Measurements from ENCODE around the gene LCN1. TPM values are rescaled to one million over a fixed set of nuclear protein-coding genes. Genes with fewer than 3 reads are reported as not detected.

Gene LCN1
- not detected for polyA plus RNA-seq
- long read RNA-seq, donor 1, partial matches to known transcripts = 0 of 1 reads
- long read RNA-seq, donor 1, other reads (novel, unspliced or antisense) = 0 of 1 reads
- long read RNA-seq, donor 2 = 0 reads
- long read RNA-seq, donor 3 = 0 reads
- long read RNA-seq, donor 4 = 0 reads
- long read RNA-seq, donor 5 = 0 reads
- long read RNA-seq, donor 6 = 0 reads
- long read RNA-seq, donor 7 = 0 reads
- long read RNA-seq, donor 8 = 0 reads
- long read RNA-seq, donor 9 = 0 reads
- long read RNA-seq, donor 10 = 0 reads

DNA sequence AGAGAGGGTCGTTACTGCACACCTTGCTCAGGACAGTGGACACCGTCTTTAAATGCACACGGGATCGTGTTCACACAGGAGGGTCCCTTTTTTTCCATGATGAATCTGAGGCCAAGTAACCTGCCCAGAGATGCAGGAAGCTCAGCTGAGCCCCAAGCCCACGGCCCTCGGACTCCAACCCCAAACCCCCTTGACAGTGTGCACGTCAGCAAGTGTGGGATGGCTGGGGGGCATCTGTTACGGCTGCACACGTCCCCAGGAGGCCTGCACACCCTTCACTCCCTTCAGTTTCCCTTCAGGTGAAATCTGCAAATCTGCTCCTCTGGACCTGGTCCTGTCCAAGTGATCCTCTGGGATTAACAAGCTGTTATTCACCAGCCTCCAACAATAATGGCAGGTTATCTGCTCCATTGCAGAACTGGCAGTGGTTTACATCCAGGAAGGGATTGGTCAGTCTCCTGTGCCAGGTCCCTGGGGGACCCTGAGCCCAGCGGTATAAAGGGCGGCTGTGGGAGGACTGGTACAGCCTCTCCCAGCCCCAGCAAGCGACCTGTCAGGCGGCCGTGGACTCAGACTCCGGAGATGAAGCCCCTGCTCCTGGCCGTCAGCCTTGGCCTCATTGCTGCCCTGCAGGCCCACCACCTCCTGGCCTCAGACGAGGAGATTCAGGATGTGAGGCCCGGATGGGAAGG is at the start of gene LCN1:
TSS of gene LCN1 (plus strand) at position 525 of the 692 bp plus-strand sequence. CDS start at position 583, 58 bp downstream.
- Histone ChIP-seq H3K27me3 (ENCODE audit: control insufficient read depth in 3 of 3, insufficient read depth in 3 of 3, low read length in 3 of 3) (peaks cover 0 to 1% (median 0%) of the 10 kb centered on the region in 3 donors), H3K36me3 (ENCODE audit: control insufficient read depth in 3 of 3, insufficient read depth in 2 of 3, low read depth in 1 of 3, low read length in 3 of 3) (no peaks in the 10 kb centered on the region), H3K27ac (ENCODE audit: low read depth in 1 of 3, low read length in 2 of 3) (no peak within 1 kb of the TSS), H3K4me1 (ENCODE audit: control insufficient read depth in 3 of 3, insufficient read depth in 2 of 3, low read depth in 1 of 3, low read length in 2 of 3) (no peaks in the 10 kb centered on the region), H3K9me3 (ENCODE audit: control insufficient read depth in 2 of 2, insufficient read depth in 1 of 2, low read depth in 1 of 2, low read length in 1 of 2) (no peaks in the 10 kb centered on the region), H3K4me3 (ENCODE audit: low read depth in 1 of 3, low read length in 3 of 3) (no peak within 1 kb of the TSS)
- DNase-seq (no peak), FAIRE-seq (no peak)
- WGBS, 3 donors = 81 to 85% (median 84%) methylated on average over 17 to 18 of the region's 18 CpGs

DNA sequence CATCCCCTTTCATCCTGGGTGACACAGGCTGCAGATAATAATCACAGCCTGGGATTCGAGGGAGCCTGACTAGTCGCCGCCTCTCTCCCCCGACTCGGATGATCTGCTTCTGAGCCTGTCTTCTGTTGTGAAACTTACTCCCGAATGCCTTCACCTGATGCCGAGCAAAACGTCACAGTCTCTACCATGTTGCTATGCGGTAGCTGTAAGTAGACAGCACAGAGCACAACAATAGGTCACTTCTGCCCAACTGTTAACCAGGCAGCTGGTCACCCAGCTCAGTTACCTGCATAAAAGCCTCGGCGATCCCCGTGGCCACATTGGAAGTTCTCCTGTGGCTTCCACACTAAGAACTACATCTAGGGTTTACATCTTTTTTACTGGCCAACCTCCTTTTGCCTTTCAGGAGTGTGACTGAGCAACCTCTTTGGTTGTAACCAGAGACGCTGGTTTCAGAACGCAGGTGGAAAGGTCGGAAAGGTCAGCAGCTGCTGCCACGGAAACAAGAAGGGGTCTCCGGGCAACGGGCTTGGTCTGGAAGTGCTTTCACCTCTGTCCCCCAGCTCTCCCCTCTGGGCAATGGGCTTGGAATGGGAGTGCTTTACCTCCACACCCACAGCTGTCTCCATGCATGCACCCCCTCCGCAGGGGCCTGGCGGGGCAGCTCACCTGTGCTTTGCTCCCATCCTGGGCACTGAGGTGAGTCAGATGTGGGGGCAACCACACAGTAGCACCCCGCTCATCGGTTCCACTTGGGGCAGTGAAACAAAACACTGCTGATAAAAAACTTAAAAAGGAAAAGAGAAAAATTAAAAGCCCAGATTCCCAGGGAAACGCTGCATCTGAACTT is 49.2 kb upstream of the LCN1 start:
- no peaks in the 10 kb centered on the region for H3K9me3 ChIP-seq (ENCODE audit: control insufficient read depth in 2 of 2, insufficient read depth in 1 of 2, low read depth in 1 of 2, low read length in 1 of 2)
- no peak overlapping the region for H3K27ac ChIP-seq (ENCODE audit: low read depth in 1 of 3, low read length in 2 of 3)
- H3K4me3 ChIP-seq (ENCODE audit: low read depth in 1 of 3, low read length in 3 of 3) = no peak overlapping the region
- peaks cover 0 to 15% (median 0%) of the 10 kb centered on the region in 3 donors for H3K36me3 ChIP-seq (ENCODE audit: control insufficient read depth in 3 of 3, insufficient read depth in 2 of 3, low read depth in 1 of 3, low read length in 3 of 3)
- no peak for DNase-seq
- H3K4me1 ChIP-seq (ENCODE audit: control insufficient read depth in 3 of 3, insufficient read depth in 2 of 3, low read depth in 1 of 3, low read length in 2 of 3) = peaks cover 0 to 8% (median 0%) of the 10 kb centered on the region in 3 donors
- H3K27me3 ChIP-seq (ENCODE audit: control insufficient read depth in 3 of 3, insufficient read depth in 3 of 3, low read length in 3 of 3) = peaks cover 0 to 2% (median 0%) of the 10 kb centered on the region in 3 donors
- no peak for FAIRE-seq
- WGBS, 3 donors = 77 to 86% (median 86%) methylated on average over 23 of the region's 23 CpGs

DNA sequence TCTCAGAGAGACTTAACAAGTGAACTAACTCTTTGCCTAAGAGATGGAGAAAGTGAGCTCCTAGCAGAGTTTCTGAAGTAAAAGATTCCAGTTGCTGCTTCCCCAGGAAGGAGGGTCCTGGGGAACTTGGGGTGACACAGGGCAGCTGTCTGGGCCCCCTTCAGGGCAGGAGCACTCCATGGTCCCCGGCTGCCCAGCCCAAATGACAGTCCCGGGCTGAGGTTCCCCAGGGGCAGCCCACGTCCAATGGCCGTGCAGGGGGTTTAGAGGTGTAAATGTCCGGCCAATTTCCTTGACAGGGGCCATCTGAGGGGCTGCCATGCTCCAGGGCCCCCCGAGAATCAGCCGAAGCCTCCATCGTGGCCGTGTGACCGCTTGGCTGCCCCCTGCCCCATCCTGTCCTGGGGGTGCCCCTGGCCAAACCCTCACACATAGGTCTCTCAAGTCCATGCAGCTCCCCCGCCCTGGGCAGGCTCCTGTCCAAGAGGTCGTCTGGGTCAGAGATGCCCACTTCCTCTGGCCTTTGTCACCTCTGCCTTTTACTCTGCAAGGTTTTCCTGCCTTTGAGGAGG is 47.2 kb upstream of the LCN1 start:
- H3K9me3 ChIP-seq (ENCODE audit: control insufficient read depth in 2 of 2, insufficient read depth in 1 of 2, low read depth in 1 of 2, low read length in 1 of 2) = no peaks in the 10 kb centered on the region
- FAIRE-seq (no peak), DNase-seq (no peak)

DNA sequence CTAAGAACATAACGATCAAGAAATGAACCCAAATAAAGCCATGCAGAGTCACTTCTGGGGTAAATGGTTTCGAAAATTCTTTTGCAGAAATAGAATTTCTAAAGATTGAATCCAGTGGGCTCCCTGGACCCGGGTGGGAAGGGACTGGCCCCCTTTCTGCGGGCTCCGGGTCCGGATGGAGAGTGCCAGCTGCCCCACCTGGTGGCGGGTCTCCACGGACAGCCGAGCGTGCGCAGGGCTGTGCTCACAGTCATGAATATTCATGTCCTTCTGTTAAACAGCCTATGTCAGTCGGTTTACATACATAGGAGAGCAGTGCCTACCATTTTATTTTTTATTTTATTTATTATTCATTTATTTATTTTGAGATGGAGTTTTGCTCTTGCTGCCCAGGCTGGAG is 46.3 kb upstream of the LCN1 start:
- peaks cover 0 to 15% (median 0%) of the 10 kb centered on the region in 3 donors for H3K36me3 ChIP-seq (ENCODE audit: control insufficient read depth in 3 of 3, insufficient read depth in 2 of 3, low read depth in 1 of 3, low read length in 3 of 3)
- WGBS, 3 donors = 32 to 45% (median 42%) methylated on average over 12 of the region's 12 CpGs
- DNase-seq (no peak), FAIRE-seq (no peak)
- H3K27me3 ChIP-seq (ENCODE audit: control insufficient read depth in 3 of 3, insufficient read depth in 3 of 3, low read length in 3 of 3) = peaks cover 0 to 2% (median 0%) of the 10 kb centered on the region in 3 donors
- no peak overlapping the region for H3K27ac ChIP-seq (ENCODE audit: low read depth in 1 of 3, low read length in 2 of 3)
- no peaks in the 10 kb centered on the region for H3K9me3 ChIP-seq (ENCODE audit: control insufficient read depth in 2 of 2, insufficient read depth in 1 of 2, low read depth in 1 of 2, low read length in 1 of 2)
- peaks cover 0 to 3% (median 0%) of the 10 kb centered on the region in 3 donors for H3K4me1 ChIP-seq (ENCODE audit: control insufficient read depth in 3 of 3, insufficient read depth in 2 of 3, low read depth in 1 of 3, low read length in 2 of 3)
- no peak overlapping the region for H3K4me3 ChIP-seq (ENCODE audit: low read depth in 1 of 3, low read length in 3 of 3)

More for the DNA sequence above, 47.2 kb upstream of the LCN1 start:
- Histone ChIP-seq H3K4me3 (ENCODE audit: low read depth in 1 of 3, low read length in 3 of 3) (no peak overlapping the region), H3K4me1 (ENCODE audit: control insufficient read depth in 3 of 3, insufficient read depth in 2 of 3, low read depth in 1 of 3, low read length in 2 of 3) (peaks cover 0 to 3% (median 0%) of the 10 kb centered on the region in 3 donors), H3K27ac (ENCODE audit: low read depth in 1 of 3, low read length in 2 of 3) (no peak overlapping the region), H3K36me3 (ENCODE audit: control insufficient read depth in 3 of 3, insufficient read depth in 2 of 3, low read depth in 1 of 3, low read length in 3 of 3) (peaks cover 0 to 15% (median 0%) of the 10 kb centered on the region in 3 donors), H3K27me3 (ENCODE audit: control insufficient read depth in 3 of 3, insufficient read depth in 3 of 3, low read length in 3 of 3) (peaks cover 0 to 2% (median 0%) of the 10 kb centered on the region in 3 donors)
- WGBS, 3 donors = 78 to 82% (median 79%) methylated on average over 12 of the region's 12 CpGs

DNA sequence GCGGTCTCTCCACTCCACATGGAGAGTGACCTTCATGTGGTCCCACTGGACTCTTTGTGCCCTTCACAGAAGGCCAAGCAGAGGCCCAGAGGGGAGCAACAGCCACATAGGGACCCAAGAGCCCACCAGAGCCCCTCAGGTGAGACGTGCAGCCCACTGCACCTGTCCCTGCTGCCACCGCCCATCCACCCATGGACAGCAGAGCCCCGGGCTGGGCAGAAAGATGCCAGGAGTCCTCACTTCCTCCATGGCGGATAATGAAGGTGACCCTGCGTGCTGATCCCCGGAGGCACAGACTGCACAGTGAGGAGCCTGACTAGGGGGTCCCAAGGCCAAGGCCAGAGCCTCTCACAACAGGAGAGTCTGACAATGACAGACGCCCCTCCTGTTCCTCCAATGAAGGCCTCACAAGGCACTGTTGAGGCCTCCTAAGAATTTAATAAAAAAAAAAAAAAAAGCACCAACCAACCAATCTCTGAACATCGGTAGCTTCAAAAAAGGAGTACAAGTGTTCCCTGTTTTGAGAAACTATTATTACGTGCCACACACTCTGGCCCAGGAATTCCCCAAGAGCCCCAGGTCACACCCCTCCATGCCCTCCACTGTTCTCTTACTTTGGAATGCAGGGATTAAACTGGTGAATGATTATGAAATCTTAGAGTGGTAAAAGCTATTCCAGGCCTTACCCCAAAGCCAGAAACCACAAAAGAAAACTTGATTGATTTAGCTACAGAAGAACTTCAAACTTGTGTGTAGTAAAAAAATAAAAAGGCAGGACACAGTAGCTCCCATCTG is 44.5 kb upstream of the LCN1 start:
- no peak overlapping the region for H3K27ac ChIP-seq (ENCODE audit: low read depth in 1 of 3, low read length in 2 of 3)
- DNase-seq = peak in 1 of 2 donors; percentile 31
- peaks cover 0 to 2% (median 0%) of the 10 kb centered on the region in 3 donors for H3K27me3 ChIP-seq (ENCODE audit: control insufficient read depth in 3 of 3, insufficient read depth in 3 of 3, low read length in 3 of 3)
- 81 to 86% (median 84%) methylated on average over 10 of the region's 10 CpGs for WGBS, 3 donors
- H3K9me3 ChIP-seq (ENCODE audit: control insufficient read depth in 2 of 2, insufficient read depth in 1 of 2, low read depth in 1 of 2, low read length in 1 of 2) = no peaks in the 10 kb centered on the region
- H3K4me3 ChIP-seq (ENCODE audit: low read depth in 1 of 3, low read length in 3 of 3) = no peak overlapping the region
- H3K36me3 ChIP-seq (ENCODE audit: control insufficient read depth in 3 of 3, insufficient read depth in 2 of 3, low read depth in 1 of 3, low read length in 3 of 3) = peaks cover 0 to 12% (median 0%) of the 10 kb centered on the region in 3 donors
- peaks cover 0 to 4% (median 3%) of the 10 kb centered on the region in 3 donors for H3K4me1 ChIP-seq (ENCODE audit: control insufficient read depth in 3 of 3, insufficient read depth in 2 of 3, low read depth in 1 of 3, low read length in 2 of 3)
- FAIRE-seq = no peak

DNA sequence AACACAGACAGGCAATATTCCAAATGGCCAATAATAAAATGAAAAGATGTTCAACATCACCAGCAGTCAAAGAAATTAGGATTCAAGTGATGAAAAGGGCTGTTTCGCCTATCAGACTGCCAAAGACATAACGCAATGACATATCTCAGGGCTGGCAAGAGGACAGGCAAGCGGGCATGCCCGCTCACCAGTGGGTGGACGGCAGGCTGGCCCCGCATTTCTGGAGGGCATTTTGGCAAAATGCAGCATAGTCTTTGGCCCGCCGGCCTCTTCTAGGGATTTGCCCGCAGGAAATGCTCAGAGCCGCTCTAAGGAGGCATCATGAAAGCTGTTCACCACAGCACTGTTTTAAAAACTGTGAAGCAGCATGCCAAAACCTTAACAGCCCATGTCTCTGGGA is 43.0 kb upstream of the LCN1 start:
- no peaks in the 10 kb centered on the region for H3K9me3 ChIP-seq (ENCODE audit: control insufficient read depth in 2 of 2, insufficient read depth in 1 of 2, low read depth in 1 of 2, low read length in 1 of 2)
- H3K27ac ChIP-seq (ENCODE audit: low read depth in 1 of 3, low read length in 2 of 3) = peak overlapping the region in 1 of 3 donors; percentile 58
- no peak overlapping the region for H3K4me3 ChIP-seq (ENCODE audit: low read depth in 1 of 3, low read length in 3 of 3)
- 80 to 90% (median 84%) methylated on average over 10 of the region's 10 CpGs for WGBS, 3 donors
- DNase-seq = no peak
- peaks cover 0 to 4% (median 3%) of the 10 kb centered on the region in 3 donors for H3K4me1 ChIP-seq (ENCODE audit: control insufficient read depth in 3 of 3, insufficient read depth in 2 of 3, low read depth in 1 of 3, low read length in 2 of 3)
- peaks cover 0 to 14% (median 0%) of the 10 kb centered on the region in 3 donors for H3K36me3 ChIP-seq (ENCODE audit: control insufficient read depth in 3 of 3, insufficient read depth in 2 of 3, low read depth in 1 of 3, low read length in 3 of 3)
- no peaks in the 10 kb centered on the region for H3K27me3 ChIP-seq (ENCODE audit: control insufficient read depth in 3 of 3, insufficient read depth in 3 of 3, low read length in 3 of 3)
- no peak for FAIRE-seq

DNA sequence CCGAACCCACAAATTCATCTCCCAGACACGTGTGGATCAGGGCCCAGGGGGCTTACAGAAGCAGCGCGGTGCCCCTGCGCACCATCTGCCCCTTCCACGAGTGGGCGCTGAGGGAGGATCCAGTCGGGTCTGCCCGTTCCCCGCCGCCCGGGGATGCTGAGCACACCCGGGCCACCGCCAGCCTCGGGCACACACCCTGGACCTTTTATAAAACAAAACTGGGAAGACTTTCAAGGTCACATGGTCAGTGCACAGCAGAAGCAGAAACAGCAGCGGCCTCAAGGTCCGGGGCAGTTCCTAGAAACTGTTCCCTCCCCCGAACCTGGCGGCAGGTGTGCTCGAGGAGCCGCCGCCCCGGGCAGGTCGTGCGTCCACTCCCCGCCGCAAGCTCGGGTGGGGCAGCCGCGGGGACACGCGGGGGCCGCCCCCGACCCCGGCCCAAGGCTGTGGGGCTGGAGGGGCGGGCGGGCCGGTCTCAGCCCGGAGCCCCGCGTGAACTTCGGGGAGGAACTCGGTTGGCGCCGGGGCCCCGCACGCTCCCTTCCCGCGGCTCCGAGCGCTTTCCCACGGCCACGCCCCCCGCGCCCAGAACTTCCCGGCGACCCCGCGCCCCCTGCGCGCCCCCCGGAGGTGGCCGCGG is 42.3 kb upstream of the LCN1 start:
- DNase-seq (peak; percentile 68 to 83), FAIRE-seq (no peak)
- Histone ChIP-seq H3K4me1 (ENCODE audit: control insufficient read depth in 3 of 3, insufficient read depth in 2 of 3, low read depth in 1 of 3, low read length in 2 of 3) (peaks cover 0 to 4% (median 3%) of the 10 kb centered on the region in 3 donors), H3K9me3 (ENCODE audit: control insufficient read depth in 2 of 2, insufficient read depth in 1 of 2, low read depth in 1 of 2, low read length in 1 of 2) (no peaks in the 10 kb centered on the region), H3K4me3 (ENCODE audit: low read depth in 1 of 3, low read length in 3 of 3) (peak overlapping the region; percentile 7 to 82 (median 77)), H3K27me3 (ENCODE audit: control insufficient read depth in 3 of 3, insufficient read depth in 3 of 3, low read length in 3 of 3) (no peaks in the 10 kb centered on the region), H3K36me3 (ENCODE audit: control insufficient read depth in 3 of 3, insufficient read depth in 2 of 3, low read depth in 1 of 3, low read length in 3 of 3) (peaks cover 0 to 21% (median 0%) of the 10 kb centered on the region in 3 donors), H3K27ac (ENCODE audit: low read depth in 1 of 3, low read length in 2 of 3) (peak overlapping the region; percentile 38 to 58 (median 50))
- WGBS, 3 donors = 2 to 5% (median 2%) methylated on average over 35 to 64 of the region's 64 CpGs

Data from small intestine (tissue), 16 donors.